GM20431 (cell line): ENCODE results near the gene TNFRSF1A.

Experiments
- in situ Hi-C: fragments of 300-500 bp; cut with MseI, MboI; formaldehyde crosslinking; loops from one replicate; pipeline ENCODE4 v1.15.0; 2020; ENCODE audit warnings: low sequenced_read_pairs; ENCODE audit not compliant: unreplicated experiment

The TNFRSF1A gene

DNA sequence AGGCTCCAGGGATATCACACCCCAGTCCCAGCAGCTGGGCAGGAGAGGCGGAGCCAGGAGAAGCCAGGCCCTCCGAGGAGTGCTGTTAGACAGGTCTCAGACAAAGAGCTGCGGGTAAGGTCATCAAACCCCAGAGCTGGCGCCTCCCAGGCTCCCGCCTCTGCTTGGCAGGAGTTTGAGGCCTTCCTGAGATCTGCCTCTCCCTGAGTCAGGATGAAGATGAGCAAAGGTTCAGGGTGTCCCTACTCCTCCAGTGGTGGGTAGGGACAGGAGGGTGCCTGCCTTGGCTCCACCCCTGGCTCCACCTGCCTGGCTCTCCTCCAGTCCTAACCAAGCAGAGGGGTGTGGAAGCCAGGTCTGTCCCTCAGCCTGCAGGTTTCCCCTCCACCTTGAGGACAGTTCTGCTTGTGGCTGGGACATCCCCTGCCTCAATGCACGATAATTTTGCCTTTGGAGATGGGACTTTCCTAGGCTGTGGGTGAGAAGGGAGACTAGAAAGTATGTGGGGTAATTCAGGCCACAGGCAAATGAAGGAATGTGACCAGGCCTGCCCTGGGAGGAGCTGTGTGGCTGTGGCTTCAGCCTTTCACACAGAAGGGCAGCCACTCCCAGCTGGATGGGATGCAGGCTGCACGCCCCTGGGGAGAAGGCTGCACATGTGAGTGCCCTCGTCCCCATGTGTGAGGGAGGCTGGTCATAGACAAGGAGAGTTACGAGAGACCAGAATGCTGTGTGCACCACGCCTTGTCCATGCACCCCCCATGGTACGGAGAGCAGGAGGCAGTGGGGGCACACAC lies 29.1 kb downstream of the TNFRSF1A start:
- in situ Hi-C loops = no loop called here

DNA sequence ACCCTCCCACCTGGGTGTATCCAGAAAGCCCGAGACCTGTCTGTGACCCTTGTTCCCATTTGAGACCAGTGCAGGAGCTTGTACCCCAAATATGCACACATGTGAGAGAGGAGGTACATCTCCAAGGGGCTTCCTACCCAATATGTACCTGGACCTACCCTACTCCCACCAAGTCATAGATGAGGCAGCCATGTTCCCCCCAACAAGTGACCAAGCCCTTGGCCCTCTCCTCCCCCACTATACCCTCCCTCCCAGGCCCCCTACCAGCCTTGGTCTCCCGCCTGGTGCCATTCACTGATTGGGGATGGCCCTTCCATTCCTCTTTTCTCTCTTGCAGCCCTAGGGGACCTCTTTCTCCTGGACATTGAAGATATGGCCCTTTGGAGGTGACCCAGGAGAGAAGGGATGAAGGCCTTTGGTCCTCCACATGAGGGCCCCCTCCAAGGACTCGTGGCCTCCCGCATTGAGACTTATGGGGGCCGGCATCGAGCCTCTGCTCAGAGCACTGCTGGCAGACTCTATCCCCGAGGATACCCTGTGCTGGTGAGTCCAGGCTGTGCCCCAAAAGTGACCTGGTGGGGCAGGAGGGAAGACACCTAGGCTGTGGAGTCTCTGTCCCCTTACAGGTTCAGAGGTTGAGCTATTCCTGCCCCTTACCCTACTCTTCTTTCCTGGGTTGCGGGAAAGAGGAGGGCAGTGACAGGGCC lies 29.9 kb downstream of the TNFRSF1A start:
- in situ Hi-C loops = no loop called here

DNA sequence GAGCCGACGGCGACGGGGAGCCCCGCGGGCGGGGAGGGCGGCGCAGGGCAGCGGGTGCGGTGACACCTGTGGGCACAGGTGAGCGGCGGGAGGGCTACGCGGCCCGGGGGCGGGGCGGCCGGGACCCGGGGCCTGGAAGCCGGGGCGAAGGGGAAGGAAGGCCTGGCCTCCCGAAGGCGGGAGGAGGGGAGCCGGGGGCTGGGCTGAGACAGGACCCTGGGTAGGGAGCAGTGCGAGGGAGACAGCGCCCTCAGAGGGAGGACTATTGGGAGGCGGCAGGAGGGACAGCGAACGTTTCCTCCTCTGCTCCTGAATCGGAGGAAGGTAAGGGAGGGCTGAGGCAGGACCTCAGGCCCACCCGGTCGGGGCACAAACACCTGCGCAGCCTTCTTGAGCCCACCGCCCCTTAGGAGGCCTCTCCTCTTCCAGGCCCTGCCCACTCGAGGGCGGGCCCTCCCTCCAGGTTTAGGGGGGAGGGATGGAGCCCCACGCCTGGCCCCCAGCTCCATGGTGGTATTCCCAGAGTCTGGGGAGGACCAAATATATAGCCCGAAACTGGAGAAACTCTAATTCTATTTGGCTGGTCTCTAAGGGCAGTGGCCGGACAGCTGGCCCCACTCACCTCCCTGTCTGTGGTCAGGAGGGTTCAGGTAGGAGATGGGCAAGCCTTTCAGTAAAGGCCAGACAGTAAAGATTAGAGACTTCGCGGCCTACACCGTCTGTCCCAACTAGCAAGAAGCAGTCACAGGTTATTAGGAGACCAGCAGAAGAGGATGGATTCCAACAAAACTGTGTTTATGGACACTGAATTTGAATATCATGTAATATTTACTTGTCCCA lies 30.9 kb downstream of the TNFRSF1A start:
- in situ Hi-C loops = no loop called here

DNA sequence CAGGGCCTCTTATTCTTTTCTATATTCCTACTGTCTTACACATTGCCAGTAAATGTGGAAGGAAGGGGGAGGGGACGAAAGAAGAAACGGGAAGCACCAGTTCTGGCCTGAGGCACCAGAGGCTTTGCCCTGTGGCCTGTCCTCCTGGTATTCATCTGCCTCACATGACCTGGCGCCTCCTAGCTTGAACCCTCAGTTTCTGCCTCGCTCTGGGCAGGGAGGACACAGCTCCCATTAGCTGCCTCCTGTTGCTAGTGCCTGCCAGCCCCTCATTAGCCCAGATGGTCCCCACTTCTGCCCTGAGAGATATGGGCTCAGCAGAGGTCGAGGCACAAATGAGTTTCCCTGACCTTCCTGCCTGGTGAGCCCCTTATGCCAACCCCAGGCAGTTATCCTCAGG lies 34.3 kb downstream of the TNFRSF1A start:
- in situ Hi-C loops = no loop called here

DNA sequence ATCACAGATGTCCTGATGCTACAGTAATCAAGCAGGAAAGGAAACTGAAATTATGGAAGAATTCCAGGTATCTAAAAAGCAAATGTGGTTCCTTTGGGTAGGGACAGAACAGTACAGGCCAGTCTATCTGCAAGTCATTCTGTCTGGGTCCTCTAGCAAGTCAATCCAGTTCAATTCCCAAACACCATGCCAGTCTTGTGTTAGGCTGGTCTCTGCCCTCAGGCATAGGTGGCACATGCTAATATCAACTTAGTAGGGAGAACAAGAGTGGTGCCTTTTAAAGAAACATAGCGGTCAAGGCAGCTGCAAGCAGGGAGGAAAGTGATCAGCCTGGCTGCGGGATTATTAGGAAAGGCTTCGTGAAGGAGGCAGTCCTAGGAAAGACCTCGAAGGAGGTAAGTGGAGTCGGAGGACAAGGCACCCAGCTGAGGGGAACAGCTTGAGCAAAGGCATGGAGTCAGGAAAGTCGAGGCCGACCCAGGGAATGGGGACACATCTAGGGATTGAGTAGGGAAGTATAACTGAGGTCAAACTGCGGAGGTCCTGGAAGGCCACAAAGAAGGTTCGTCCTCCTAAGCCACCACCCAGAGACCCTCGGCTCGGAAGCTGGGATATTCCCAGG lies 35.2 kb downstream of the TNFRSF1A start:
- in situ Hi-C loops = no loop called here

DNA sequence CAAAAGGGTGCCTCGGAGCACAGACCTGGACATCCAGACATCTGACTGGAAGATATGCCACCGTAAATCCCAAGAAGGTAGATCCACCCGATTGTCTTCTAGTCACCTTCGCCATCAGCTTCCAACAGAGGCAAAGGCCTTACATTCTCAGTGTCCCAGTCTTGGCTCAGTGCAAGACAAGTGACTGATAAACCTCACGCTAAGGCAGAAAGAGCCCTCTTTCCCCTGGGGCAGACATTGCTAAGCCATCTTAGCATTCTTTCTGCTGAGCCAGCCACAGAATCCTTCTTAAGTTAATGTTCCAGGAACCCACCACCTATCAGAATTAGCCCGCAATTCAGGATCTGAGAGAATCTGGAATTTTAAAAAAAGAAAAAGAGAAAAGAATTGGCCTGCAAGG lies 35.7 kb downstream of the TNFRSF1A start:
- in situ Hi-C loops = no loop called here

DNA sequence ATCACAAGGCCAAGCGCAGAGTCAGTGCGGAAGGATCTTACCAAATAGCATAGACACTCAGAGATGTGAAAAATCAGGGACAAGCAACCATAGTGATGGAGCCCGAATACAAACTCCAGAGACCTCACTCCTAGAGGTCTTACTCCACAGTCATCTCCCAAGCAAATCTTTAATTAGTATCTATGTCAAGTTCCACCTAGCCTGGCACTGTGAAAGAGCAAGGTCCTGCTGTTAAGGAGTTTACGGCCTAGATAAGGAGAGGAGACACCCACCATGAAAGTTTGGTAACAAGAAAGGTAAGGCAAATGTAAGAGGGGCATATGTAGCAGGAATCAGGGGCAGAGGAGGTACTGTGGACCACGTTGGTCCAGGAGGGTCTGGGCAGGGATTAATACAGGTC lies 38.8 kb downstream of the TNFRSF1A start:
- in situ Hi-C loops = no loop called here

DNA sequence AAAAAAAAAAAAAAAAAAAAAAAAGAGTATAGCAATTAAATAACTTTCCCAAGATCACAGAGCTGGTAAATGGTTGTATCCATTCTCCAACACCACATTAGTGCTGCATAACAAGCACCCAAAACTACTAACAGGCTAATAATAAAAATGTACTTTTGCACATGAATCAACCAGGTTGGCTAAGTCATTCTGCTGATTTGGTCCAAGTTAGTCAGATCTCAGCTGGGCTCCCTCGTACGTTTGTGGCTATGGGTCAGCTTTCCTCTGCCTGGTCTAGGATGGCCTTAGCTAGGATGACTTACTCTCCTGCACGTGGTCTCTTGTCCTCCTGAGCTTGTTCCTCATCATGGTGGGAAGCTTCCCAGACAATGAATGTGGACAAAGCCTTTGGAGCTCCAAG lies 39.3 kb downstream of the TNFRSF1A start:
- in situ Hi-C loops = no loop called here

DNA sequence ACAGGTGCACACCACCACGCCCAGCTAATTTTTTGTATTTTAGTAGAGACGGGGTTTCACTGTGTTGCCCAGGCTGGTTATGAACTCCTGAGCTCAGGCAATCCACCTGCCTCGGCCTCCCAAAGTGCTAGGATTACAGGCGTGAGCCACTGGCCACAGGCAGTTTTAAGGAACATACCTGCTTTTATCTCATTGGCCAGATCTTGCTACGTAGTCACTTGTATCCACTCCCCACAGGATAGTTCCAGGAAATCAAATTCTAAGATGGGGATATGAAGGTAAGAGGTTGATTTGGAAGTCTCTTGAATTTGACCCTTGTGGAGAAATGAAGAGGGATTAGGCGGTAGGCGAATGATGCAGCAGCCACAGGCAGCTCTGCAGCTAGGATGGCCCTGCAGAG lies 40.2 kb downstream of the TNFRSF1A start:
- in situ Hi-C loops = no loop called here

DNA sequence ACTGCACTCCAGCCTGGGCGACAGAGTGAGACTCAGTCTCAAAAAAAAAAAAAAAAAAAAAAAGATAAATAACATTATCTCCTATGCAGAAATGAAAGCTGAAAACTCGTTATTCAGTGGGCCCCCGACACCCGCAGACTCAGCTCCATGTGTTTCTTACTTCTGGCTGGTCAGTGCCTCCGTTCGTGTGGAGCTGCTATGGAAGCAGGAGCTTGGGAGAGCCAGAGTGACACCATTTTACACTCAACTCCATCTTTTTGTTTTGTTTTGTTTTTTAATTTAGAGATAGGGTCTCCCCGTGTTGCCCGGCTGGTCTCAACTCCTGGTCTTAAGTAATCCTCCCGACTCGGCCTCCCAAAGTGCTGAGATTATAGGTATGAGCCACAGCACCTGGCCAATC lies 44.7 kb downstream of the TNFRSF1A start:
- in situ Hi-C loops = no loop called here

DNA sequence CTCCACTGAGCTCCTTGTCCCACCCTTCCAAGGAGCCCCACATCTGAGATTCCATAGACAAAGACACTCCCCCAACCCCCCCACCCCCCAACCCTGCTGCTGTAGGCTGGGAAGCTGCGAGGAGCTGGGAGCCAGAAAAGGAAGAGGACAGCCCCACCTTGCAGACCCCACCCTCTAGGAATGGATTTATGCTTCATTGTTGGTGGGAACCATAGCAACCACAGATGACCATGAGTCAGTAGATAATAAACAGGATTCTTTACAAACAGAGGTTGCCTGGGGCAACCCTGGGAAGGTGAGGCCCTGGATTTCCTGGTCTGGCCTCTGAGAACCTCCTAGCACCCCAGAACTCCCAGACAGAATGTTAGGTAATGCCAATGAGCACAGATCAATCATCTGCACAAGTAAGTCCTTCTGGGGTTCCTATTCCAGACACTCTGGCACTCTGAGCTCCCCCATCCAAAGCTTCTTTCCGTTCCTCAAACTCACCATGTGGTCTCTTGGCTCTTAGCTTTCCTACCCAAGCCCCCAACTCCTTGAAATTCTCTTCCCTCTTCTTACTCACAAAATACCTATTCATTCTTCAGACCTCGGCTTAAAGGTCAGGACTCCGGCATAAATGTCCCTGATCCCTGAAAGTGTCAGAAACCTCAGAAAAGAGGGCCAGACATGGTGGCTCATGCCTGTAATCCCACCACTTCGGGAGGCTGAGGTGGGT lies 46.6 kb downstream of the TNFRSF1A start:
- in situ Hi-C loops = no loop called here

DNA sequence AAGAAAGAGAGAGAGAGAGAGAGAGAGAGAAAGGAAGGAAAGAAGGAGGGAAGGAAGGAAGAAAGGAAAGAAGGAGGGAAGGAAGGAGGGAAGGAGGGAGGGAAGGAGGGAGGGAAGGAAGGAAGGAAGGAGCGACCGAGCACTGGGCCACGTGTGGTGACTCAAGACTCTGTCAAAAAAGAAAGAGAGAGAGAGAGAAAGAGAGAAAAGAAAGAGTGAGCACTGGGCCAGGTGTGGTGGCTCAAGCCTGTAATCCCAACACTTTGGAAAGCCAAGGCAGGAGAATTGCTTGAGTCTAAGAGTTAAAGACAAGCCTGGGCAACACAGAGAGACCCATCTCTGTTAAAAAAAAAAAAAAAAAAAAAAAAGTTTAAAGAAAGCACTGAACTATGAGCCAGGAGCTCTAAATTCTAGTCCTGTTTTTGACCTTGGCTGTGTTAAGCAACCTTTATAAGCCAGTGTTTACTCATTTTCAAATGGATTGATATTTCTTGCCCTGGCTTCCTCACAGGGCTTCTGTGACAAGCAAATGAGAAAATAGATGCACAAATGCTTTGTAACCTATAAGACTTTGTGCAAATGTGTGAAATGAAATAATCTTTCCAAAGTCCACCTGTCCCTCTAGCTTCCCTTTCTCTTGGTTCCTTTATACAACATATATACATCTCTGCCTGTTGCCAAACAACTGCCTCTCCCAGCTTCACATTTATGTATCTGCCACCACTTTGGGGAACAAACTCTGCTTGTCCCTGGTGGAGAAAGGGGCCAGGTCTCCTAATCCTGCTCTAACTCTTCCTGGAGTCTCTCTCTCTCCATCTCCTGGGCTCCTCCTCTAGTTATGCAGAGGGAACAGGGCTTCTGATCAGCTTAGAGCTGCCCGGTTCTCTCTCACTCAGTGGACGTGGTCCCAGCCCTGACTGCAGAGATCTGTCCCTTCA lies 47.5 kb downstream of the TNFRSF1A start:
- in situ Hi-C loops = no loop called here

DNA sequence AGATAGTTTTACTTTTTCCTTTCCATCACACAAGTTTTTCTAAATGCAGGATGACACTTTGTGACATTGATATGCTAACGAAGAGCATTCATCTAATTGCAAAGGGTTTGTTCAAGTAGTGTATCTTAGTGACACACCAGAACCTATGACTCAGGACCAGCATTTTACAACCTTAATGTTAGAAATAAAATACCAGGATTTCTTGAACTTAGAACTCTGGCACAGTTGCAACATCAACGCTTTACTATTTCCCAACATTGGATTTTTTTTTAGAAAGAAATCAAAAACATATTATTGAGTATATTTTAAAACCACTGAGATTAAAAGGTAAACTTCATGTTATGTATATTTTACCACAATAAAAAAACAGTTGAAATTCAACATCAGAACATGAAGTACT lies 49.3 kb downstream of the TNFRSF1A start:
- in situ Hi-C loops = no loop called here

DNA sequence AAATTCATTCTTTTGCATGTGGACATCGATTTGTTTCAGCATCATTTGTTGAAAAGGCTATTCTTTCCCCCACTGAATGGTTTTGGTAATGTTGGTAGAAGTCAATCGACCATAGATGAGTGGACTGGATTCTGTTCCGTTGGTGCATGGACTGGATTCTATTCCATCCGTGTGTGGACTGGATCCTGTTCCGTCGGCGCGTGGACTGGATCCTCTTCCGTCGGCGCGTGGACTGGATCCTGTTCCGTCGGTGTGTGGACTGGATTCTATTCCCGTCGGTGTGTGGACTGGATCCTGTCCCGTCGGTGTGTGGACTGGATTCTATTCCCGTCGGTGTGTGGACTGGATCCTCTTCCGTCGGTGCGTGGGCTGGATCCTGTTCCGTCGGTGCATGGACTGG lies 52.0 kb downstream of the TNFRSF1A start:
- in situ Hi-C loops = loop anchor here (10.0 kb wide), 2 partner anchors 95 to 225 kb away; no protein-coding TSS in a partner anchor

DNA sequence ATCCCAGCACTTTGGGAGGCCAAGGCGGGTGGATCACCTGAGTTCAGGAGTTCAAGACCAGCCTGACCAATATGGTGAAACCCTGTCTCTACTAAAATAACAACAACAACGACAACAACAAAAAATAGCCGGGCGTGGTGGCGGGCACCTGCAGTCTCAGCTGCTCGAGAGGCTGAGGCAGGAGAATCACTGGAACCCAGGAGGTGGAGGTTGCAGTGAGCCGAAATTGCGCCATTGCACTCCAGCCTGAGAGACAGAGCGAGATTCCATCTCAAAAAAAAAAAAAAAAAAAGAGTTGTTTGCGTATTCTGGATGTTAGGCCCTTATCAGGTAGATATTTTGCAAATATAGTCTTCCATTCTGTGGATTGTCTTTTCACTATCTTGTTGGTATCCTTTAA lies 52.8 kb downstream of the TNFRSF1A start:
- in situ Hi-C loops = loop anchor here (10.0 kb wide), 2 partner anchors 94 to 224 kb away; no protein-coding TSS in a partner anchor

DNA sequence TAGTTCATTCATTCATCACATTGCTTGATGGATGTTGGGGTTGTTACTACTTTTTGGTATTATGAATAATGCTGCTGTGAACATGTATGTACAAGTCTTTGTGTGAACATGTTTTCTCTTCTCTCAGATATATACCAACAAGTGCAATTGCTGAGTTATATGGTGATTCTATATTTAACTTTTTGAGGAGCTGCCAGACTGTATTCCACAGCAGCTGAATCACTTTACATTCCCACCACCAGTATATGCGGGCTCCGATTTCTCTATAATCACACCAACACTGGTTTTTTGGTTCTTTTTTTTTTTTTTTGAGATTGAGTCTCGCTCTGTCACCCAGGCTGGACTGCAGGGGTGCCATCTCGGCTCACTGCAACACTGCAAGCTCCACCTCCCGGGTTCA lies 53.6 kb downstream of the TNFRSF1A start:
- in situ Hi-C loops = loop anchor here (10.0 kb wide), 2 partner anchors 93 to 223 kb away; no protein-coding TSS in a partner anchor

DNA sequence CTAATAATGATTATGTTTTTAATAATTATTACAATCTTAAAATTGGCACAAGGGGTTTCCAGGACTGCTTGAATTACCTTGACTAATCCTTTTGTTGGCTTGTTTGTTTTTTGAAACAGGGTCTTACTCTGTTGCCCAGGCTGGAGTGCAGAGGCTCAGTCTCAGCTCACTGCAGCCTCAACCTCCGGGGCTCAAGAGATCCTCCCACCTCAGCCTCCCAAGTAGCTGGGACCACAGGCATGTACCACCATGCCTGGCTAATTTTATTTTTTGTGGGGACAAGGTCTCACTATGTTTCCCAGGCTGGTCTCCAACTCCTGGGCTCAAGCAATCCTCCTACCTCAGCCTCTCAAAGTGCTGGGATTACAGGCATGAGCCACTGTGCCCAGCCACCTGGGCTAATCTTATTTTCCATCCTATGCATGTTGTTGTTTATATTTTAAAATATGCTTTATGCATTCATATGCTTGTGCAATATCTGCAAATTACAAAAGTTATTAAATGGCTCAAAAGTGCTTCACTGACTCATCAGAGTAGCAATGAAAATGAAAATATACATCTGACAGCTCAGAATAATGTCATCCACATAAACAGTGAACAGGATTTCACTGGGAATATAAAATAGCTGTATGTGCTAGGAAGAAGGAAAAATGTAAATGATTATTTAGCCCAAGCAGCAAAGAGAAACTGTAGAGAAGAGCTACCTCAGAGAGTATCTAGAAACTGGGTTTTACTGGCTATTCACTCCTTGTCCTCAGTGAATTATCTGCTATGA lies 56.2 kb downstream of the TNFRSF1A start:
- in situ Hi-C loops = loop anchor here (10.0 kb wide), 2 partner anchors 91 to 221 kb away; no protein-coding TSS in a partner anchor

DNA sequence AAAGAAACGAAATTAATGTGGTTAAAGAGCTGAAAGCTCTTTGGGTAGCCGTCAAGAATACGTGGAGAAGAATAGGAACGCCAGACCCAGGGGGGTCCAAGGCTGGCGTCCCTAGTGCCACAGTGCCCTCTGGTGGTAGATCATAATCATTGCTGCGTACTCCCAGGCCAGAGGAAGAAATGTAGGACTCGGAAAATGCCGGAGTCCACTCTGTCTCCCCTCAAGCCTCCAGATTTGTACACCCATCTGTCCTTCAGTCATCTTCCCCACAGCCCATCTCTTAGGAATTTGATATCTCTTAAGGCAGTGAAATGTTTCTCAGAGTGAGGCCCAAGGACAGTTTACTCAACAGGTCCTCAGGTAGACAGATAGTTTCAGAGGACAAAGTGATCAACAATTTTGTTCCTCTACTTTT lies 56.8 kb downstream of the TNFRSF1A start:
- in situ Hi-C loops = loop anchor here (10.0 kb wide), 2 partner anchors 90 to 220 kb away; no protein-coding TSS in a partner anchor
